Endothelial cell of umbilical vein (primary cell): ENCODE measurements around the gene CPXM2. TPM values are rescaled to one million over a fixed set of nuclear protein-coding genes. Genes with fewer than 3 reads are reported as not detected.

ENCODE experiments used
- BruUV-seq: library from RNA; stranded (reverse); fragments of 400-500 nt; replicated peaks from 2 replicates; lab custom pipeline; 2021; lab: Mats Ljungman, UMichigan
- CTCF ChIA-PET: fragments of 300-600, 350-600 bp; sonication (Branson Sonifier 250); formaldehyde crosslinking; loops from one replicate; lab custom pipeline; 2021; ENCODE audit warnings: antibody characterized with exemption, inconsistent platforms; lab: Charles Lee
- POLR2A ChIA-PET: fragments of 300-600, 350-600 bp; sonication (Branson Sonifier 250); formaldehyde crosslinking; loops from one replicate; lab custom pipeline; 2021; ENCODE audit warnings: antibody characterized with exemption, inconsistent platforms; lab: Charles Lee
- DNase-seq: peaks from one replicate; pipeline ENCODE4 v3.0.0-alpha.2; 2011; ENCODE audit warnings: low read depth, low spot score
- FAIRE-seq: peaks from 2 replicates; lab custom pipeline; 2011; peaks lifted over from hg19 to GRCh38; lab: Jason Lieb, UNC
- H2AFZ ChIP-seq: 2 replicates; pipeline ENCODE4 v1.6.0; 2012; ENCODE audit warnings: low read depth, low read length, control low read depth, inconsistent platforms
- H3K27ac ChIP-seq: 2 replicates; pipeline ENCODE4 v1.5.1; 2011; ENCODE audit warnings: low read depth, mild to moderate bottlenecking, control low read depth, low read length, moderate library complexity; ENCODE audit not compliant: insufficient read depth
- H3K27me3 ChIP-seq, 2 experiments: 2 replicates each; pipeline versions ENCODE4 v1.6.0 to v1.6.1; 2011; ENCODE audit warnings: low read length in 2 of 2, mixed read lengths in 1 of 2; ENCODE audit not compliant: control insufficient read depth in 2 of 2, insufficient read depth in 2 of 2
- H3K36me3 ChIP-seq, 2 experiments: 2 replicates in 1 of 2; 3 replicates in 1 of 2; pipeline ENCODE4 v1.5.1; 2011; ENCODE audit warnings: low read length in 2 of 2, mild to moderate bottlenecking in 1 of 2, moderate library complexity in 1 of 2; ENCODE audit not compliant: control insufficient read depth in 2 of 2, insufficient read depth in 2 of 2; ENCODE audit errors: extremely low read depth in 1 of 2
- H3K4me1 ChIP-seq: 3 replicates; pipeline ENCODE4 v1.5.1; 2011; ENCODE audit warnings: mild to moderate bottlenecking, low read length; ENCODE audit not compliant: control insufficient read depth, insufficient read depth; ENCODE audit errors: extremely low read depth
- H3K4me2 ChIP-seq: 2 replicates; pipeline ENCODE4 v1.6.1; 2011; ENCODE audit warnings: low read length, control low read depth, mixed read lengths; ENCODE audit not compliant: insufficient read depth
- H3K4me3 ChIP-seq, 3 experiments: fragments of 200-600 bp in 1 of 3; sonication (generic), shearing (Covaris generic) in 1 of 3; replicated peaks in 1 of 3; 2 replicates each; pipeline ENCODE4 v1.5.1; 2011 to 2016; ENCODE audit warnings: control low read depth in 3 of 3, low read length in 3 of 3, mild to moderate bottlenecking in 2 of 3, inconsistent platforms in 1 of 3, low read depth in 1 of 3, moderate library complexity in 1 of 3; ENCODE audit not compliant: insufficient read depth in 1 of 3
- H3K79me2 ChIP-seq: 2 replicates; pipeline ENCODE4 v1.6.0; 2012; ENCODE audit warnings: low read length, inconsistent platforms; ENCODE audit not compliant: control insufficient read depth, insufficient read depth
- H3K9ac ChIP-seq: replicated peaks from 2 replicates; pipeline ENCODE3; 2011; ENCODE audit warnings: low read length, control low read depth; ENCODE audit not compliant: insufficient read depth; ENCODE audit errors: extremely low read depth
- H3K9me1 ChIP-seq: replicated peaks from 3 replicates; pipeline ENCODE4 v1.6.0; 2011; ENCODE audit warnings: mild to moderate bottlenecking, low read length; ENCODE audit not compliant: control insufficient read depth, insufficient read depth; ENCODE audit errors: extremely low read depth
- H3K9me3 ChIP-seq: replicated peaks from 2 replicates; pipeline ENCODE4 v1.5.1; 2012; ENCODE audit warnings: low read length, inconsistent platforms; ENCODE audit not compliant: control insufficient read depth, insufficient read depth
- H4K20me1 ChIP-seq: replicated peaks from 2 replicates; pipeline ENCODE3; 2011; ENCODE audit warnings: mild to moderate bottlenecking, low read length; ENCODE audit not compliant: control insufficient read depth, insufficient read depth; ENCODE audit errors: extremely low read depth
- CTCF ChIP-seq, 2 donors: IDR thresholded peaks; 1 replicate in 1 of 2; 2 replicates in 1 of 2; pipeline ENCODE4 v1.5.1; 2011; ENCODE audit warnings: low read length in 2 of 2, mild to moderate bottlenecking in 2 of 2, moderate library complexity in 2 of 2, control low read depth in 1 of 2, inconsistent platforms in 1 of 2, low read depth in 1 of 2; ENCODE audit not compliant: insufficient read depth in 1 of 2; ENCODE audit errors: extremely low read depth in 1 of 2
- FOS ChIP-seq: IDR thresholded peaks from 2 replicates; pipeline ENCODE4 v1.6.1; 2011; ENCODE audit warnings: mild to moderate bottlenecking, low read length, moderate library complexity, borderline replicate concordance; ENCODE audit not compliant: insufficient read depth
- GATA2 ChIP-seq: IDR thresholded peaks from 2 replicates; pipeline ENCODE4 v1.7.0; 2011; ENCODE audit warnings: low read depth, mild to moderate bottlenecking, moderate library complexity, mixed read lengths, low read length; ENCODE audit not compliant: insufficient read length, insufficient read depth
- JUN ChIP-seq: IDR thresholded peaks from 2 replicates; pipeline ENCODE4 v1.6.1; 2011; ENCODE audit warnings: borderline replicate concordance, low read depth; ENCODE audit not compliant: insufficient read length, insufficient read depth
- MYC ChIP-seq: IDR thresholded peaks from one replicate; pipeline ENCODE4 v1.6.1; 2011; ENCODE audit warnings: mild to moderate bottlenecking, low read depth, low read length
- POLR2AphosphoS5 ChIP-seq: IDR thresholded peaks from 2 replicates; pipeline ENCODE4 v1.6.1; 2012; ENCODE audit warnings: low read depth, mild to moderate bottlenecking, control low read depth, low read length, moderate library complexity; ENCODE audit not compliant: insufficient read depth
- dilution Hi-C: fragments of 300-500 bp; cut with MboI; formaldehyde crosslinking; loops from one replicate; pipeline ENCODE4 v1.15.0; 2019; ENCODE audit warnings: low sequenced_read_pairs; ENCODE audit not compliant: extremely low pct_ligation_motif_present
- intact Hi-C: fragments of 100-400 bp; cut with micrococcal nuclease; formaldehyde crosslinking; loops from one replicate; pipeline ENCODE4 v1.10.0; 2022
- polyA plus RNA-seq, 4 experiments: library from polyadenylated mRNA; depleted of rRNA in 3 of 4; stranded (reverse) in 3 of 4; unstranded in 1 of 4; fragments of >200 nt; gene quantifications; 2 replicates each; pipeline versions ENCODE4 v1.2.1 to v1.2.3, GENCODE V29; 2011 to 2012; ENCODE audit warnings: missing spikeins in 1 of 4
- total RNA-seq: library from RNA; stranded (reverse); gene quantifications from 2 replicates; pipeline ENCODE4 v1.2.3, GENCODE V29; 2021

CPXM2 gene
- total and polyA plus RNA-seq, 2 donors (not counting 3 experiments of a cell fraction or from before 2014, with no cell fraction given), result 1.8 to 2.7 TPM

GRCh38 chr10:123897146-123897545, 5.5 kb upstream of the CPXM2 start:
- no peak overlapping the region for H3K4me3 ChIP-seq
- peak in 1 of 2 donors; percentile 27 for TF ChIP-seq CTCF (IDR thresholded peaks at IDR 0.05; ENCODE audit: extremely low read depth in 1 of 2, insufficient read depth in 1 of 2, low read depth in 1 of 2, low read length in 2 of 2)
- no peak for TF ChIP-seq GATA2
- intact Hi-C loops (loop anchor here (1.0 kb wide), 1 partner anchor 314 kb away; no protein-coding TSS in a partner anchor), dilution Hi-C loops (no loop called here)
- FAIRE-seq (no peak), DNase-seq (no peak)
- H3K9me3 ChIP-seq, result no peaks in the 10 kb centered on the region
- H3K4me2 ChIP-seq, result no peak overlapping the region
- no peaks in the 10 kb centered on the region for H3K4me1 ChIP-seq
- CTCF ChIA-PET, result interaction anchor here (0.5 to 1.0 kb wide), 2 partner anchors 317 to 883 kb away, joined by 3 read pairs; no protein-coding TSS in a partner anchor
- no peak overlapping the region for H3K9ac ChIP-seq
- no peaks in the 10 kb centered on the region for H3K79me2 ChIP-seq
- no peaks in the 10 kb centered on the region for H3K36me3 ChIP-seq
- POLR2A ChIA-PET, result no interaction called here
- no peak overlapping the region for H2AFZ ChIP-seq
- no peaks in the 10 kb centered on the region for H3K9me1 ChIP-seq
- no peak overlapping the region for H3K27ac ChIP-seq
- H3K27me3 ChIP-seq, result peaks cover 0 to 1% of the 10 kb centered on the region in 2 experiments
- BruUV-seq, result no TSS peak
- no peaks in the 10 kb centered on the region for H4K20me1 ChIP-seq

- no peaks in the 10 kb centered on the region for H3K36me3 ChIP-seq
- no peaks in the 10 kb centered on the region for H3K9me1 ChIP-seq
- no peaks in the 10 kb centered on the region for H3K9me3 ChIP-seq
- intact Hi-C loops (no loop called here), dilution Hi-C loops (no loop called here)
- H3K79me2 ChIP-seq, result no peaks in the 10 kb centered on the region
- no peaks in the 10 kb centered on the region for H3K4me1 ChIP-seq
- H3K9ac ChIP-seq, result no peak overlapping the region
- no peak overlapping the region for H3K4me3 ChIP-seq
- no peak overlapping the region for H2AFZ ChIP-seq
- ChIA-PET POLR2A (no interaction called here), CTCF (interaction anchor here (1.0 kb wide), 1 partner anchor 317 kb away, joined by 3 read pairs; no protein-coding TSS in a partner anchor)
- no peaks in the 10 kb centered on the region for H4K20me1 ChIP-seq
- no TSS peak for BruUV-seq
- DNase-seq, result no peak
- no peak for FAIRE-seq
- H3K27ac ChIP-seq, result no peak overlapping the region
- peaks cover 0 to 7% of the 10 kb centered on the region in 2 experiments for H3K27me3 ChIP-seq
- H3K4me2 ChIP-seq, result no peak overlapping the region
- no peak for TF ChIP-seq FOS
- TF ChIP-seq JUN, result no peak
- no peak for TF ChIP-seq POLR2AphosphoS5
- TF ChIP-seq MYC, result no peak
- TF ChIP-seq CTCF (IDR thresholded peaks at IDR 0.05; ENCODE audit: extremely low read depth in 1 of 2, insufficient read depth in 1 of 2, low read depth in 1 of 2, low read length in 2 of 2), result no peak
Observed at GRCh38 chr10:123896246-123896927, 4.8 kb upstream of the CPXM2 start.
